ENCODE measurements around the gene DHX8.
"Not testable (repeated sequence)": the region's sequence is repeated elsewhere in the genome, so short reads cannot be mapped to it uniquely, and the experiment has no call there.

The DHX8 gene

DNA sequence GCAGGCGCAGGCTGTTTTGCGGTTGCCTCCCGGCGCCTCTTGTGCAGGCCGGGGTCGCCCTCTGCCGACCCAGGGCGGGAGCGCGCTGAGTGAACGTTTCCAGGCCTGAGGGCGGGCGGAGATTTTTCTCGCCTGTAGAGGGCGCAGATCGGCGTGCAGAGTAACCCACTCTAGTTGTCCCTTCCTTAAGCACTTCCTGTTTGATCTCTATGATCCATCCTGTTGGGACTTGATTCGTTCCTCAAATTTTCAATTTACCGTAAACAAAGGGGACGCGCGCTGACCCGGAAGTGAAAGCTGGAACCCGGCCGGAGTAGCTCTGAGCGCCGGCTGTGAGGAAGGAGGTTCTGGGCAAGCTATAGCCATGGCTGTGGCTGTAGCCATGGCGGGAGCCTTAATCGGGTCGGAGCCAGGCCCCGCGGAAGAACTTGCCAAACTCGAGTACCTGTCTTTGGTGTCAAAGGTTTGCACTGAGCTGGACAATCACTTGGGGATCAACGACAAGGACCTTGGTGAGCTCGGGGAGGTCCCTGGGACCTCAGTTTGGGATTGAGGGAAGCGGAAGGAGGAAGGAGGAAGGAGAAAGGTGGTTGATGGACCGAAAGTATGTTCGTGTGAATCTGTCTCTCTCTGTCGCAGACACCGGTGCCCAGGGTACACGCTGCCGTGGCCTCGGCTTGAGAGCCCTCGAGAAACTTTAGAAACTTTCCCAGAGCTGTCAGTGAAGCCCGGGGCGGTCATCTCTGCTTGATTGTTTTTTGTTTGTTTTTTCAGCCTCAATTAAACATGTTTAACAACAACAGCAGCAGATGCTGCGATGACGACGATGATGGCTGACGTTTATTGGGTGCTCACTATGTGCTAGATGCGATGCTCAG, at the start of gene DHX8:
Gene DHX8 (plus strand): TSS at position 302 of the 878 bp plus-strand sequence. CDS start 63 bp downstream, at position 365.
- DNase-seq (ENCODE audit: low spot score), result peak; percentile 95

DNA sequence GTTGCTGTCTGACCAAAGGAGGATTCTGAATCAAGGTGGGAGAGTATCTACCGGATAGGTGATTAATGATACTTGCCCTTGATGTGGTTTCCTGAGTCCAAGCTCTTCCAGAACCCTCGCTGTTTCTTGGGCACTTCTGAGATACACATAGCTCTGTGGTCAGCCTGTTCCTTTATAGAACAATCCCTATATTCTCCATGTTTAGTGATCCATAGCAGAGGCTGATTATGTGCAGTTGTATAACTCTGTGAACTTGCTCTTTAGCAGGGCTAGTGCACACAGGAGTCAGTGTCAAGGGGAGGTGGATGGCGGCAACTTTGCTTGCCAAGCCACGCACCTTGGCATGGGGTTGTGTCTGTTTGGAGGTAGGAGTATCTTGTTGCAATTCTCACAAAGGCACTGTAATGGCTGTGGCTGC, 48.9 kb upstream of the DHX8 start:
- DNase-seq (ENCODE audit: low spot score), result no peak

- no peak for DNase-seq (ENCODE audit: low spot score)
Measured at GRCh38 chr17:43437756-43438155, 46.0 kb upstream of the DHX8 start.

GRCh38 chr17:43438626-43439025, 45.1 kb upstream of the DHX8 start:
- no peak for DNase-seq (ENCODE audit: low spot score)

DNA sequence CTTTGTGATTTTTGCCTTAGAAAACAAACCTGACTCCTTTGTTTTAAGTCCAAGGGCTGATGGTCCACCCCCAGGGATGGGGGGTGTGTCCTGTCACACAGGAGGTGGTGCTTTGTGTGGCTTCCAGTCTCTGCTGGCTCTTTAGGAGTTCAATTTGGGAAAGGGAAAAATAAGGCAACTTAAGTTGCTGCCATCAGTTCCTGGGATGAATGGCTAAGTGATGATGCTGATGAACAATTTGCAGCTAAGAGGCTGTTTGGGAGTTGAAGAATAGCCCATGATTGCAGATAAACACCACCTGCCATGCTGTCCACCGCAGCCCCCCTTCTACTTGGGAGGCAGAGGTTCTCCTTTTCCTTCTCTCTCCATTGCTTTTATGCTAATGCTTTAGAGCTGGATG, 44.7 kb upstream of the DHX8 start:
- no peak for DNase-seq (ENCODE audit: low spot score)

DNA sequence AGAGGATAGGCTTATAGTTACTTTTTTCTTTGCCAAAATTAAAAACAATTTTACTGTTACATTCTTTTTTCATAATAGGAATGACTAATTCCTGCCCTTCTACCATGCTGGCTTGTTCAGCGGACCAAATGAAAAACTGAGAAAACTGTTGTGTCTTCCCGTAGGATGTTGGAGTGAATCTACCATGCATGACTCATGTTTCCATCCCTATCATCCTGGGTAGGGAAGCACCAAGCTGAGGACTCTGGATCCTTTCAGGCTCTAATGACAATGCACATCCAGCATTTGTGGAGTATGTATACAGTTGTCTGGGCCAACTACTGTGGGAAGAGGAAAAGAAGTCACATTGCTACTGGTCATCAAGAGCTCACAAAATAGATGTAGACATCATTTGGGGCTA, 41.1 kb upstream of the DHX8 start:
- DNase-seq (ENCODE audit: low spot score), result peak; percentile 75

DNA sequence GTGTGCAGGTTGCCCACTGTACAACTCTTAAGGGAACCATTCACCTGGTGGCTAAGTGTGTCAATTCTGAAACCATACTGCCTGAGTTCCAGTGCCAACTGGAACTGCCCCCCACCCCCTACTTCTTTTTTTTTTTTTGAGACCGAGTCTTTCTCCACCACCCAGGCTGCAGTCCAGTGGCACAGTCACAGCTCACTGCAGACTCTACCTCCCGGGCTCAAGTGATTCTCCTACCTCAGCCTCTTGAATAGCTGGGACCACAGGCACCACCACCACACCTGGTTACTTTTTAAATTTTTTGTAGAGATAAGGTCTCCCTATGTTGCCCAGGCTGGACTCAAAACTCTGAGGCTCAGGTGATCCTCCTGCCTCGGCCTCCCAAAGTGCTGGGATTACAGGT, 40.4 kb upstream of the DHX8 start:
- DNase-seq (ENCODE audit: low spot score), result no peak

DNA sequence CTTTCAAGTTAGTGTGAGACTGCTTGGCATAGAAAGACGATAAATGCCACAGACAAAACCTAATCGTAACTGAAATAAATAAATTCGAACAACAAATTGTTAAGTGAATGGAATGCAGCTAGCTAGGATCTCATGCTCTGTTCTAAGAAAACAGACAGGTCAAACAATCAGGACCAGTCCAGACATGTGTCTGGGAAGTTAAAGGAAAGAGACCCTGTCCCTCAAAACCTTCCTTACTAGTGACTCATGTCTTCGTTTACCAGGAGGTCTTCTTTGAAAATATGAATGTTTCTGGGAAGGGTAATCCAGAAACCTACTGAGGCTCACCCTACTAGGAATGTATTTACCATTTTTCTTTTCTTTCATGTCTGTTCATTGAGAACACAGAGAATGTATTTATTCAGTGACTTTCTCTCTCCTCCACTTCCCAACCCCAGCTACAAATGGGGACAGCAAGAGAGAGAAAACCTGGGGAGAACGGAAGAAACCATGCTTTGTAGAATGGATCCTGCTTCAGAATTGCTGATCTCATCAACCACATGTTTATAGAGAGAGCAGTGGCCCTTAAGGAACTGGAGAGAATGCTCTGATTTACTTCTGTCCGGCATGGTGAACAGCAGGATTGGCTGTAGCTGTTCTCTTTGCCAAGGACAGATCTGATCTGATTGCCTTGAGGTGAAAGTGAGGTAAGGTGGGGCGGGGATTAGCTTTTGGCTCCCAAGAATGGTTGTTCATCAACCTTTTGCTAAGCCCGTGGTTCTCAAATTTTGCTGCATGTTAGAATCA, 39.4 kb upstream of the DHX8 start:
- no peak for DNase-seq (ENCODE audit: low spot score)

DNA sequence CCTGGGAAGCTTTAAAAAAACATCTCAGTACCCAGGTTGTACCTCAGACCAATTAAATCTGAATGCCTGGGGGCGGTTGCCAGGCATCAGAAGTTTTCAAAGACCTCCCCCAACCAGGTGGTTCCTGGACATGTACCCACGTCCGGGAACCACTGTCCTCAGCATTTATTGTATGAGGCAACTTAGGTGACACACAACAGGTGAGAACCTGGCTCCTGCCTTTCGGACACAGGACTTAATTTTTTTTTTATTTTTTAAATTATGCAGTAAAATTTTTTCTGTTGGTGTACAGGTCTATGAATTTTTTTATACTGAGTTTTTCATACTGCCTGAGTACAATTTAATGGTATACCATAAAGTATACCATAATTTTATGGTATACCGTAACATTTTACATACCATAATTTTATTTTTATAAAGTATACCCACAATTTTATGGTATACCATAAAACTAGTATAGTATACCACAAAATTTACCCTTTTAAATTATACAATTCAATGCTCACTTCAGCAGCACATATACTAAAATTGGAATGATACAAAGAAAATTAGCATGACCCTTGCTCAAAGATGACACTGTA, 38.7 kb upstream of the DHX8 start:
- no peak for DNase-seq (ENCODE audit: low spot score)

- no peak for DNase-seq (ENCODE audit: low spot score)
Measured at GRCh38 chr17:43446773-43447172, 37.0 kb upstream of the DHX8 start.

GRCh38 chr17:43448720-43449469, 34.9 kb upstream of the DHX8 start:
- DNase-seq (ENCODE audit: low spot score), result no peak

- peak; percentile 54 for DNase-seq (ENCODE audit: low spot score)
Measured at GRCh38 chr17:43449470-43450248, 34.1 kb upstream of the DHX8 start.

DNA sequence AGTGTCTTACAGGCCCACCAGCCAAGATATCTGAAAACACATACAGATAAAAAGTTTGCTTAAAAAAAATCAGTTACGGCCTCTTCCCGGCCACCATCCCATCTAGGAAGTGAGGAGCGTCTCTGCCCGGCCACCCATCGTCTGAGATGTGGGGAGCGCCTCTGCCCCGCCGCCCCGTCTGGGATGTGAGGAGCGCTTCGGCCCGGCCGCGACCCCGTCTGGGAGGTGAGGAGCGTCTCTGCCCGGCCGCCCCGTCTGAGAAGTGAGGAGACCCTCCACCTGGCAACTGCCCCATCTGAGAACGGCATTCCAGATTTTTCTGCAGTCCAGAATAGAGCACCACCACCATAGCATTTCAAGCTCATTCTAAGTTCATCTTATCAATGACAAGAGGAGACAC, 33.0 kb upstream of the DHX8 start:
- DNase-seq (ENCODE audit: low spot score), result not testable (repeated sequence)

GRCh38 chr17:43451741-43452140, 32.0 kb upstream of the DHX8 start:
- DNase-seq (ENCODE audit: low spot score), result not testable (repeated sequence)

GRCh38 chr17:43453331-43453812, 30.4 kb upstream of the DHX8 start:
- DNase-seq (ENCODE audit: low spot score), result no peak

DNA sequence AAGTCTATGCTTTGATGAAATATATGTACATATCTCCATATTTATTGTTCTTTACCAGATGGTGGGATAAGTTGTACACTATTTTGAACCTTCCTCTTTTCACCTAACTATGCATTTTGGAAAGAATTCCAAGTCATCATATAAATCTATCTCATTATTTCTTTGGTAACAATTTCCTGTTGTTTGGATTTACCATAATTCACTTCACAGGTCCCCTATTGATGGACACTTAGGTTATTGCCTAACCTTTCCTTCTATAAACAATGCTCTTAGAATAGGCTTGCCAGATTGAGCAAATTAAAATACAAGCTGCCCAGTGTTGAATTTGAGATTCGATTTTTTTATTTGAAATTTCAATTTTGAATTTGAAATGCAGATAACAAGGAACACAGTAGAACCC, 28.9 kb upstream of the DHX8 start:
- no peak for DNase-seq (ENCODE audit: low spot score)

- DNase-seq (ENCODE audit: low spot score), result no peak
Measured at GRCh38 chr17:43456029-43456428, 27.7 kb upstream of the DHX8 start.

DNA sequence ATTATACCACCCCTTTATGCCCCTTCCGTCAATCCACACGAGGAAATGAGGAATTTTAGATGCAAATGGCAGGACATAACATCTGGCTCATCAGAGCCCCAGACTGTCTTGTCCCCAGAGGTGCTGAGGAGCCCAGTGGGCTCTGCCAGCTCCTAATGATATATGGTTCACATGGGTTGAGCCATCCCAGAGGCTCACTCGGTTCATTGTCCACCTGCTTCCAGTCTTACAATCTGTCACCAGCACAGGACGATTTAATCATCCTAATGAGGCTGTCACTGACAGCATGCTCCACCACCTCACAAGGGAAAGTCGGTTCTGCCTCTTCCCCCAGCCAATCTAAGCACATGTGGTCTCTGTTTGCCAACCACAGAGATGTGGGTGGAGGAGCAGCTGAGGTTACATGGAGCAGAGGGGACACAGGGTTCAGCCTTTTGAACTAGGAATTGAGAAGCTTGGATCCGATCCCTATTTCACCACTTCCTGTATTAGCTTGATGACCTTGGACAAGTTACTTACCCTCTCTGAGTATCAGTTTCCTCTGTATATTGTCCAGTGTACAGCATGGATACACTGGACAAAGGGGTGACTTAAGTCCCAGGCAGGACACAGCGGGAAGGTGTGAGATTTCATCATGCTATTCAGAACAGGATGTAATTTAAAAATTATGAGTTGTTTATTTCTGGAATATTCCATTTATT, 27.0 kb upstream of the DHX8 start:
- peak; percentile 40 for DNase-seq (ENCODE audit: low spot score)

DNA sequence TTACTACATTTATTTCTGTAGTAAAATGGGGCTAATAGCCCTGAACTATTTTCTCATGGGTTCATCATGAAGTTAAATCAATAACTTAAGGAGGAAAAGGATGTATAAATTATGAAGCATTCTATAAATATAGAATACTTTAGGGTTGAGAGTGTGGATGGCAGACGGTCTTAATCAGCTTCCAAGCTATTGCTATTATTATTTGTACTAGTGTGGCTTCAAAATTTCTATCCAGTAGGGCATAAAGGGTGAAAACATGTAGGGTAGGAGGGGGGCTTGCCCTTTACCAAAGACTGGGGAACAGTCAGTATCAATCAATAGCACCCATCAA, 26.4 kb upstream of the DHX8 start:
- no peak for DNase-seq (ENCODE audit: low spot score)

- not testable (repeated sequence) for DNase-seq (ENCODE audit: low spot score)
Measured at GRCh38 chr17:43459878-43460277, 23.9 kb upstream of the DHX8 start.

DNA sequence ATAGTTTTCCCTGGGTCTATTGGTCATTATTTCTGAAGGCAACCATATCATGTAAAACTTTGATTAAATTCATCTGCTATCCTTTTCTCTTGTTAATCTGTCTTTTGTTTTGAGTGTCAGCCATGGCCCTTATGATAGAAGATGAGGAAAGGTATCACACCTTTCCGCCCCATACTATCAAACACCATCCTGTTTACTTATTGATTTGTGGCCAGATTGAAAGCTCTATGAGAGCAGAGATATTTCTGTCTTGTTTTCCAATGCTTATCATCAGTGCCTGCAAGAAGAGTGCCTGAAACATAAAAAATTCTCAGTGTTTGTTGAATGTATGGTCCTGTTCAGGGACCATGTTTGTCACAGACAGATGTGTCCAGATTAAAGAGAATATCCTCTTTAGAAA, 22.6 kb upstream of the DHX8 start:
- no peak for DNase-seq (ENCODE audit: low spot score)

Measured in GM03348 (cell line).